GM12873 (cell line): ENCODE data around the gene THOC1.

ENCODE experiments used
- CTCF ChIP-seq: IDR thresholded peaks from 2 replicates; pipeline ENCODE4 v1.5.1; 2012; ENCODE audit warnings: low read depth, mild to moderate bottlenecking, moderate library complexity, low read length, control low read depth; ENCODE audit not compliant: insufficient read depth; ENCODE audit errors: missing control alignments

Gene THOC1

GRCh38 chr18:228586-228985, 39.3 kb downstream of the THOC1 start:
- TF ChIP-seq CTCF, result no peak

- TF ChIP-seq CTCF, result no peak
These were observed 39.9 kb downstream of the THOC1 start for GRCh38 chr18:227902-228301.

GRCh38 chr18:227374-227773, 40.5 kb downstream of the THOC1 start:
- no peak for TF ChIP-seq CTCF

GRCh38 chr18:225745-226144, 42.1 kb downstream of the THOC1 start:
- TF ChIP-seq CTCF, result no peak

- no peak for TF ChIP-seq CTCF
These were observed 47.1 kb downstream of the THOC1 start for GRCh38 chr18:220708-221107.

GRCh38 chr18:217532-218336, 50.1 kb downstream of the THOC1 start:
- no peak for TF ChIP-seq CTCF

- no peak for TF ChIP-seq CTCF
These were observed 52.3 kb downstream of the THOC1 start for GRCh38 chr18:215448-216010.
